ENCODE results near the gene CDH13. TPM values are rescaled to one million over a fixed set of nuclear protein-coding genes. Genes with fewer than 3 reads are reported as not detected.

The CDH13 gene
- total RNA-seq, 4 donors from 2014 or later = 2.0 to 6.6 (median 4.1) TPM; not detected in 1

DNA sequence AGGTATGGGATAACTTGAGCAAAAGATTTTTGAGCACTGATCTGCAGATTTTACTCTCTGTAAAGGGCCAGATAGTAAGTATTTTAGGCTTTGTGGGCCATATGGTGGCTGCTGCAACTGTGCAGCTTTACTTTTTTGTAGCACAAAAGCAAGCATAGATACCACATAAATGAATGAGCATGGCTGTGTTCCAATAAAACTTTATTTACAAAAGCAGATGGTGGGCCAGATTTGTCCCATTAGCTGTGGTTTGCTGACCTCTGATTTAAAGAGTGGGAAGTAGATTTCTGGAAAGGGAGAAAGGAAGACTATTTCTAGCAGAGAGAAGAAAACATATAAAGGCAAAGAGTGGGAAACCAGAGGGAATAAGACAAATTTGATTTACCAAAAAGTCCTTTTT lies 882.5 kb downstream of the CDH13 start:
- Histone ChIP-seq H3K9me3 (no peaks in the 10 kb centered on the region), H3K27ac (no peak overlapping the region), H3K36me3 (no peaks in the 10 kb centered on the region), H3K4me3 (no peak overlapping the region), H3K4me1 (no peaks in the 10 kb centered on the region), H3K27me3 (no peaks in the 10 kb centered on the region)
- DNase-seq = no peak
- no peak for TF ChIP-seq POLR2A (IDR thresholded peaks at IDR 0.05)
- TF ChIP-seq, protein P1, sequence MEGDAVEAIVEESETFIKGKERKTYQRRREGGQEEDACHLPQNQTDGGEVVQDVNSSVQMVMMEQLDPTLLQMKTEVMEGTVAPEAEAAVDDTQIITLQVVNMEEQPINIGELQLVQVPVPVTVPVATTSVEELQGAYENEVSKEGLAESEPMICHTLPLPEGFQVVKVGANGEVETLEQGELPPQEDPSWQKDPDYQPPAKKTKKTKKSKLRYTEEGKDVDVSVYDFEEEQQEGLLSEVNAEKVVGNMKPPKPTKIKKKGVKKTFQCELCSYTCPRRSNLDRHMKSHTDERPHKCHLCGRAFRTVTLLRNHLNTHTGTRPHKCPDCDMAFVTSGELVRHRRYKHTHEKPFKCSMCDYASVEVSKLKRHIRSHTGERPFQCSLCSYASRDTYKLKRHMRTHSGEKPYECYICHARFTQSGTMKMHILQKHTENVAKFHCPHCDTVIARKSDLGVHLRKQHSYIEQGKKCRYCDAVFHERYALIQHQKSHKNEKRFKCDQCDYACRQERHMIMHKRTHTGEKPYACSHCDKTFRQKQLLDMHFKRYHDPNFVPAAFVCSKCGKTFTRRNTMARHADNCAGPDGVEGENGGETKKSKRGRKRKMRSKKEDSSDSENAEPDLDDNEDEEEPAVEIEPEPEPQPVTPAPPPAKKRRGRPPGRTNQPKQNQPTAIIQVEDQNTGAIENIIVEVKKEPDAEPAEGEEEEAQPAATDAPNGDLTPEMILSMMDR (IDR thresholded peaks at IDR 0.05) = no peak

DNA sequence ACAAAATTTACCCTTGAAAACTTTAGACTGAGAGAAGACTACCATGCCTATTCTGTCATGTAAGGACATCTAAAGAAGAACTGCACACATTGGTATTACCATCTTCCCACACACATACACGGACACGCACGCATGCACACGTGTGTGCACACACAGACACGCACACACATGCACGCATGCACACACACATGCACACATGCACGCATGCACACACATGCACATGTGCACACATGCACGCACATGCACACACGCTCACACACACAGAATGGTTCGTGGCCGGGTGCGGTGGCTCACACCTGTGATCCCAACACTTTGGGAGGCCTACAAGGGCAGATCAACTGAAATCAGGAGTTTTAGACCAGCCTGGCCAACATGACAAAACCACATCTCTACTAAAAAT lies 884.1 kb downstream of the CDH13 start:
- TF ChIP-seq, protein P1 (IDR thresholded peaks at IDR 0.05) = no peak
- no peak for TF ChIP-seq POLR2A (IDR thresholded peaks at IDR 0.05)

DNA sequence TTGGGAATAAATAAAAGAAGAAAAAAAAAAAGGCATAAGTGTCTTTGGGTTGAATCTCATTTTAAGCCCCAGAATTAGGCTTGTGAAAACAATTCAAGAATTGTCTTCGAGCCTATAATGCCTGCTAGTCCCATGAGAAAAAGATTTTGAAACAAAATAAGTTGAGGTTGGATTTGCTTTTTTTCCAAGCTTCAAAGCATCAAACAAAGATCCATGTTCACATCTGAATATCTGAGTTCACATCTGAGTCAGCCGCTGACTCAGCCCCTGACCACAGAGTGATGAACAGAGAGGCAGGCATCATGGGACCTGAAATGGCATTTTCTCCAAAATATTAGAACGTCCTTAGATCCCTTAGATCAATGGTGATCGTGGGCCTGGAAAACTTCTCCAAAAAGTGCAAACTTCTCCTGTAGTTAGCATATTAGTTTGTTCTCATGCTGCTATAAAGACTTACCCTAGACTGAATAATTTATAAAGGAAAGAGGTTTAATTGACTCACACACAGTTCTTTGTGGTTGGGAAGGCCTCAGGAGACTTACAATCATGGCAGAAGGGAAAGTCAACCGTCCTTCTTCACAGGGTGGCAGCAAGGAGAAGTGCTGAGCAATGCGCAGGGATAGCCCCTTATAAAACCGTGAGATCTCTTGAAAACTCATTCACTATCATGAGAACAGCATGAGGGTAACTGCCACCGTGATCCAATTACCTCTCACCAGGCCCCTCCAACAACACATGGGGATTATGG lies 886.4 kb downstream of the CDH13 start:
- Histone ChIP-seq H3K27ac (no peak overlapping the region), H3K9me3 (peaks cover 0 to 4% (median 0%) of the 10 kb centered on the region in 4 donors), H3K27me3 (no peaks in the 10 kb centered on the region), H3K4me1 (no peaks in the 10 kb centered on the region), H3K36me3 (no peaks in the 10 kb centered on the region), H3K4me3 (no peak overlapping the region)
- no peak for DNase-seq
- TF ChIP-seq, protein P1 (IDR thresholded peaks at IDR 0.05) = no peak
- no peak for TF ChIP-seq POLR2A (IDR thresholded peaks at IDR 0.05)

More for the DNA sequence above, 884.1 kb downstream of the CDH13 start:
- Histone ChIP-seq H3K36me3 (no peaks in the 10 kb centered on the region), H3K9me3 (no peaks in the 10 kb centered on the region), H3K4me3 (no peak overlapping the region), H3K4me1 (no peaks in the 10 kb centered on the region), H3K27ac (no peak overlapping the region), H3K27me3 (no peaks in the 10 kb centered on the region)
- no peak for DNase-seq

DNA sequence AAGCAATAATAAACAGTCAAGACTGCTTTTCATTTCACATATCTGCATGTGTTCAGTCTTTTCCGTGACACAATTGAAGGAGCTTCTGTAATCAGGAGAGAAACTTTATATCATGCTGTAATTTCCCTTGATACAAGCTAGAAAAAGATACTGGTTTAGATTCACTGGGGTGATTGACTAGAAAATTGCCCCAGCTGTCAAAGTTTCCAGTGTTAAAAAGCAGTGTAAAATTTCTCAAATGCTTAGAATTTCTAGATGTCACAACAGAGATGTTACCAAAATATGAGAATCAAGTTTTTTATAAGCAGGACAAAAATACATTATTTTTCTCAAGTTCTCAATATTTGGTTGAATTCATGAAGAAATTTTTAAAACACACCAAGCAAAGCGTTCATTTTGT lies 888.6 kb downstream of the CDH13 start:
- TF ChIP-seq, protein P1 (IDR thresholded peaks at IDR 0.05) = no peak
- no peak for TF ChIP-seq POLR2A (IDR thresholded peaks at IDR 0.05)
- no peak for DNase-seq
- no peaks in the 10 kb centered on the region for H3K36me3 ChIP-seq
- H3K27me3 ChIP-seq = no peaks in the 10 kb centered on the region
- peaks cover 0 to 4% (median 0%) of the 10 kb centered on the region in 4 donors for H3K9me3 ChIP-seq
- H3K4me3 ChIP-seq = no peak overlapping the region
- H3K4me1 ChIP-seq = no peaks in the 10 kb centered on the region
- H3K27ac ChIP-seq = no peak overlapping the region

DNA sequence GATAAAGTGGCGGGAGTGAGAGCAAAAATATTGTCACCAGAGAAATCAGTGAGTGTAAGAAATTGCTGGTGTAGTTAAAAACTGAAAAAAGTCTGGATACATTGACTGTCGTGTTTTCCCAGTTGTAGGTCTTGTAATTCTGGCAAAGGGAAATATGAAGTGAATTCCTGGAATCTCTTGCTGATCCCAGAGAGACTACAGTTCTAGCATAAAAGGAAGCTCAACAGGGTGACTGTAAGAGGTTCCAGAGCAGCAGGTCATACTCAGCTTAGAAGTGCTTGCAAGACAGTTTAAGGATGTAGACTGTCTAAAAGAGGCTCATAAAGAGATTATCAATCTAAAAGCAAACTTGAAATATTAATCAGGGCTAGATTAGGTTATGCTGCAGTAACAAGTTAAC lies 890.2 kb downstream of the CDH13 start:
- H3K36me3 ChIP-seq = no peaks in the 10 kb centered on the region
- H3K27ac ChIP-seq = no peak overlapping the region
- no peaks in the 10 kb centered on the region for H3K27me3 ChIP-seq
- no peak for DNase-seq
- H3K4me3 ChIP-seq = no peak overlapping the region
- no peaks in the 10 kb centered on the region for H3K4me1 ChIP-seq
- no peak for TF ChIP-seq POLR2A (IDR thresholded peaks at IDR 0.05)
- TF ChIP-seq, protein P1 (IDR thresholded peaks at IDR 0.05) = no peak
- H3K9me3 ChIP-seq = peaks cover 0 to 4% (median 0%) of the 10 kb centered on the region in 4 donors

Data from Peyer's patch (tissue), 4 donors.